OCI-LY1 (cell line): ENCODE data around the gene CXCL1.

Experiments used
- H2AFZ ChIP-seq: fragments of 200-600 bp; sonication (generic), shearing (Covaris generic); 2 replicates; pipeline ENCODE4 v1.6.0; 2014; ENCODE audit warnings: antibody characterized with exemption, mild to moderate bottlenecking, low read length
- H3F3A ChIP-seq: fragments of 200-600 bp; sonication (generic), shearing (Covaris generic); 2 replicates; pipeline ENCODE4 v1.6.0; 2014; ENCODE audit warnings: mild to moderate bottlenecking, antibody characterized with exemption, low read length, moderate library complexity; ENCODE audit not compliant: insufficient read depth
- H3K27ac ChIP-seq: fragments of 200-600 bp; sonication (generic); 2 replicates; pipeline ENCODE4 v1.5.1; 2014; ENCODE audit warnings: low read length, mixed run types, mild to moderate bottlenecking, low read depth; ENCODE audit not compliant: poor library complexity, severe bottlenecking
- H3K27me3 ChIP-seq: fragments of 200-600 bp; sonication (generic); 2 replicates; pipeline ENCODE4 v1.6.0; 2014; ENCODE audit warnings: antibody characterized with exemption, mild to moderate bottlenecking, low read length, moderate library complexity; ENCODE audit not compliant: insufficient read depth
- H3K36me3 ChIP-seq: fragments of 200-600 bp; sonication (generic); 2 replicates; pipeline ENCODE4 v1.6.1; 2014; ENCODE audit warnings: mild to moderate bottlenecking, antibody characterized with exemption, low read length, moderate library complexity, mixed read lengths; ENCODE audit not compliant: insufficient read depth
- H3K4me1 ChIP-seq: fragments of 200-600 bp; sonication (generic); 2 replicates; pipeline ENCODE4 v1.5.1; 2014; ENCODE audit warnings: mild to moderate bottlenecking, low read length, moderate library complexity; ENCODE audit not compliant: insufficient read depth, severe bottlenecking
- H3K4me2 ChIP-seq: fragments of 200-600 bp; sonication (generic), shearing (Covaris generic); 2 replicates; pipeline ENCODE4 v1.6.1; 2014; ENCODE audit warnings: low read length
- H3K4me3 ChIP-seq: fragments of 200-600 bp; sonication (generic); 2 replicates; pipeline ENCODE4 v1.5.1; 2014; ENCODE audit warnings: low read length, low read depth, mild to moderate bottlenecking, mixed read lengths; ENCODE audit not compliant: poor library complexity, severe bottlenecking
- H3K79me2 ChIP-seq: fragments of 200-600 bp; shearing (Covaris generic); 2 replicates; pipeline ENCODE4 v1.6.1; 2016; ENCODE audit warnings: mixed run types, low read length, mixed read lengths; ENCODE audit not compliant: insufficient read depth
- H3K9ac ChIP-seq: fragments of 200-600 bp; sonication (generic), shearing (Covaris generic); 2 replicates; pipeline ENCODE4 v1.6.1; 2014; ENCODE audit warnings: mild to moderate bottlenecking, low read length, mixed read lengths
- H3K9me2 ChIP-seq: fragments of 200-600 bp; sonication (generic), shearing (Covaris generic); 2 replicates; pipeline ENCODE4 v1.6.1; 2014; ENCODE audit warnings: low read depth, mild to moderate bottlenecking, low read length, mixed read lengths
- H3K9me3 ChIP-seq: fragments of 200-600 bp; shearing (Covaris generic); 2 replicates; pipeline ENCODE4 v1.6.1; 2014; ENCODE audit warnings: low read length, mixed read lengths
- H4K20me1 ChIP-seq: fragments of 200-600 bp; sonication (generic), shearing (Covaris generic); 2 replicates; pipeline ENCODE4 v1.6.0; 2016; ENCODE audit warnings: mild to moderate bottlenecking, low read length; ENCODE audit not compliant: insufficient read depth
- EZH2 ChIP-seq: fragments of 200-600 bp; sonication (generic), shearing (Covaris generic); IDR thresholded peaks from 2 replicates; pipeline ENCODE4 v1.8.0; 2017; ENCODE audit warnings: borderline replicate concordance, mixed run types, mild to moderate bottlenecking, antibody characterized with exemption, low read length, moderate library complexity, mixed read lengths
- TF ChIP-seq, protein P1 (sequence below): fragments of 200-600 bp; sonication (generic), shearing (Covaris generic); IDR thresholded peaks from 2 replicates; pipeline ENCODE4 v1.5.1; 2017; ENCODE audit warnings: mild to moderate bottlenecking, antibody characterized with exemption, low read length, moderate library complexity, mixed read lengths

The CXCL1 gene

DNA sequence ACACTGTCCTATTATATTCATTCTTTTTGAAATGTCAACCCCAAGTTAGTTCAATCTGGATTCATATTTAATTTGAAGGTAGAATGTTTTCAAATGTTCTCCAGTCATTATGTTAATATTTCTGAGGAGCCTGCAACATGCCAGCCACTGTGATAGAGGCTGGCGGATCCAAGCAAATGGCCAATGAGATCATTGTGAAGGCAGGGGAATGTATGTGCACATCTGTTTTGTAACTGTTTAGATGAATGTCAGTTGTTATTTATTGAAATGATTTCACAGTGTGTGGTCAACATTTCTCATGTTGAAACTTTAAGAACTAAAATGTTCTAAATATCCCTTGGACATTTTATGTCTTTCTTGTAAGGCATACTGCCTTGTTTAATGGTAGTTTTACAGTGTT lies 1.6 kb downstream of the CXCL1 start:
- H3K4me3 ChIP-seq: no peak overlapping the region
- TF ChIP-seq EZH2: no peak
- TF ChIP-seq, protein P1, sequence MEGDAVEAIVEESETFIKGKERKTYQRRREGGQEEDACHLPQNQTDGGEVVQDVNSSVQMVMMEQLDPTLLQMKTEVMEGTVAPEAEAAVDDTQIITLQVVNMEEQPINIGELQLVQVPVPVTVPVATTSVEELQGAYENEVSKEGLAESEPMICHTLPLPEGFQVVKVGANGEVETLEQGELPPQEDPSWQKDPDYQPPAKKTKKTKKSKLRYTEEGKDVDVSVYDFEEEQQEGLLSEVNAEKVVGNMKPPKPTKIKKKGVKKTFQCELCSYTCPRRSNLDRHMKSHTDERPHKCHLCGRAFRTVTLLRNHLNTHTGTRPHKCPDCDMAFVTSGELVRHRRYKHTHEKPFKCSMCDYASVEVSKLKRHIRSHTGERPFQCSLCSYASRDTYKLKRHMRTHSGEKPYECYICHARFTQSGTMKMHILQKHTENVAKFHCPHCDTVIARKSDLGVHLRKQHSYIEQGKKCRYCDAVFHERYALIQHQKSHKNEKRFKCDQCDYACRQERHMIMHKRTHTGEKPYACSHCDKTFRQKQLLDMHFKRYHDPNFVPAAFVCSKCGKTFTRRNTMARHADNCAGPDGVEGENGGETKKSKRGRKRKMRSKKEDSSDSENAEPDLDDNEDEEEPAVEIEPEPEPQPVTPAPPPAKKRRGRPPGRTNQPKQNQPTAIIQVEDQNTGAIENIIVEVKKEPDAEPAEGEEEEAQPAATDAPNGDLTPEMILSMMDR: no peak
- no peak overlapping the region for H3K4me2 ChIP-seq
- H2AFZ ChIP-seq: no peak overlapping the region
- H3K27ac ChIP-seq: no peak overlapping the region
- no peaks in the 10 kb centered on the region for H3K27me3 ChIP-seq
- H3K79me2 ChIP-seq: no peaks in the 10 kb centered on the region
- no peaks in the 10 kb centered on the region for H3K4me1 ChIP-seq
- no peaks in the 10 kb centered on the region for H3F3A ChIP-seq
- H3K36me3 ChIP-seq: no peaks in the 10 kb centered on the region
- no peaks in the 10 kb centered on the region for H4K20me1 ChIP-seq
- H3K9ac ChIP-seq: no peak overlapping the region
- no peaks in the 10 kb centered on the region for H3K9me2 ChIP-seq
- no peaks in the 10 kb centered on the region for H3K9me3 ChIP-seq

- Histone ChIP-seq H3K4me1 (no peaks in the 10 kb centered on the region), H3K9ac (no peak overlapping the region), H3K27me3 (no peaks in the 10 kb centered on the region), H3K4me2 (no peak overlapping the region), H3K9me2 (no peaks in the 10 kb centered on the region), H2AFZ (no peak overlapping the region), H3K27ac (no peak overlapping the region), H3K79me2 (no peaks in the 10 kb centered on the region), H3K4me3 (no peak overlapping the region), H3K36me3 (no peaks in the 10 kb centered on the region), H3K9me3 (no peaks in the 10 kb centered on the region), H4K20me1 (no peaks in the 10 kb centered on the region), H3F3A (no peaks in the 10 kb centered on the region)
- TF ChIP-seq, protein P1: no peak
- TF ChIP-seq EZH2: no peak
Measured at GRCh38 chr4:73871511-73872310, 2.5 kb downstream of the CXCL1 start.

GRCh38 chr4:73872316-73873108 lies 3.3 kb downstream of the CXCL1 start:
- no peak overlapping the region for H3K4me2 ChIP-seq
- no peak overlapping the region for H3K4me3 ChIP-seq
- H3K9me2 ChIP-seq: no peaks in the 10 kb centered on the region
- no peaks in the 10 kb centered on the region for H3K36me3 ChIP-seq
- H3F3A ChIP-seq: no peaks in the 10 kb centered on the region
- H3K27me3 ChIP-seq: no peaks in the 10 kb centered on the region
- H3K27ac ChIP-seq: no peak overlapping the region
- no peak overlapping the region for H3K9ac ChIP-seq
- H3K9me3 ChIP-seq: no peaks in the 10 kb centered on the region
- no peaks in the 10 kb centered on the region for H4K20me1 ChIP-seq
- H3K4me1 ChIP-seq: no peaks in the 10 kb centered on the region
- TF ChIP-seq, protein P1: no peak
- no peak for TF ChIP-seq EZH2
- H2AFZ ChIP-seq: no peak overlapping the region
- H3K79me2 ChIP-seq: no peaks in the 10 kb centered on the region
